Measurements from ENCODE around the gene PTPRD. TPM values are rescaled to one million over a fixed set of nuclear protein-coding genes. Genes with fewer than 3 reads are reported as not detected.

Gene PTPRD
- total RNA-seq, 2 donors from 2014 or later: 97.4 to 101 TPM

GRCh38 chr9:10438955-10439354 lies 173.8 kb downstream of the PTPRD start:
- no peak for TF ChIP-seq CTCF (conservative IDR thresholded peaks at IDR 0.05)
- Histone ChIP-seq H3K4me3 (ENCODE audit: low read length) (no peak overlapping the region), H3K27ac (ENCODE audit: low read depth, low read length) (no peak overlapping the region), H3K27me3 (ENCODE audit: control insufficient read depth, insufficient read depth, low read length, poor library complexity, severe bottlenecking) (no peaks in the 10 kb centered on the region), H3K9me3 (ENCODE audit: control insufficient read depth, low read length) (no peaks in the 10 kb centered on the region), H3K4me1 (ENCODE audit: control insufficient read depth, insufficient read depth, low read length) (no peaks in the 10 kb centered on the region), H3K9ac (ENCODE audit: extremely low read depth, low read length, poor library complexity, severe bottlenecking) (no peak overlapping the region), H3K36me3 (ENCODE audit: control insufficient read depth, insufficient read depth, low read length) (no peaks in the 10 kb centered on the region)
- WGBS, 2 experiments (ENCODE audit: insufficient coverage in 1 of 2, insufficient read length in 1 of 2): 82 to 89% methylated on average over 6 of the region's 7 CpGs
- H3K9me3 Mint-ChIP-seq: no peaks in the 10 kb centered on the region
- no peaks in the 10 kb centered on the region for H3K36me3 Mint-ChIP-seq (ENCODE audit: low read depth)
- no peak overlapping the region for H3K27ac Mint-ChIP-seq
- DNase-seq: no peak
- H3K27me3 Mint-ChIP-seq (ENCODE audit: insufficient read depth): no peaks in the 10 kb centered on the region
- H3K4me1 Mint-ChIP-seq: peaks cover 17% of the 10 kb centered on the region
- H3K4me3 Mint-ChIP-seq: no peak overlapping the region

GRCh38 chr9:10436756-10437155 lies 176.0 kb downstream of the PTPRD start:
- H3K36me3 Mint-ChIP-seq (ENCODE audit: low read depth): no peaks in the 10 kb centered on the region
- 67 to 89% methylated on average over 1 to 4 of the region's 4 CpGs for WGBS, 2 experiments (ENCODE audit: insufficient coverage in 1 of 2, insufficient read length in 1 of 2)
- Histone ChIP-seq H3K9ac (ENCODE audit: extremely low read depth, low read length, poor library complexity, severe bottlenecking) (no peak overlapping the region), H3K4me1 (ENCODE audit: control insufficient read depth, insufficient read depth, low read length) (no peaks in the 10 kb centered on the region), H3K9me3 (ENCODE audit: control insufficient read depth, low read length) (no peaks in the 10 kb centered on the region), H3K36me3 (ENCODE audit: control insufficient read depth, insufficient read depth, low read length) (no peaks in the 10 kb centered on the region), H3K27me3 (ENCODE audit: control insufficient read depth, insufficient read depth, low read length, poor library complexity, severe bottlenecking) (no peaks in the 10 kb centered on the region), H3K4me3 (ENCODE audit: low read length) (no peak overlapping the region), H3K27ac (ENCODE audit: low read depth, low read length) (no peak overlapping the region)
- no peaks in the 10 kb centered on the region for H3K9me3 Mint-ChIP-seq
- H3K4me1 Mint-ChIP-seq: peaks cover 17% of the 10 kb centered on the region
- no peak overlapping the region for H3K27ac Mint-ChIP-seq
- no peak for TF ChIP-seq CTCF (conservative IDR thresholded peaks at IDR 0.05)
- no peaks in the 10 kb centered on the region for H3K27me3 Mint-ChIP-seq (ENCODE audit: insufficient read depth)
- DNase-seq: no peak
- no peak overlapping the region for H3K4me3 Mint-ChIP-seq

GRCh38 chr9:10434412-10434811 lies 178.4 kb downstream of the PTPRD start:
- no peak overlapping the region for H3K4me3 ChIP-seq (ENCODE audit: low read length)
- H3K27me3 ChIP-seq (ENCODE audit: control insufficient read depth, insufficient read depth, low read length, poor library complexity, severe bottlenecking): no peaks in the 10 kb centered on the region
- H3K27ac ChIP-seq (ENCODE audit: low read depth, low read length): no peak overlapping the region
- H3K9ac ChIP-seq (ENCODE audit: extremely low read depth, low read length, poor library complexity, severe bottlenecking): no peak overlapping the region
- Mint-ChIP-seq H3K27ac (no peak overlapping the region), H3K4me3 (no peak overlapping the region), H3K27me3 (ENCODE audit: insufficient read depth) (no peaks in the 10 kb centered on the region), H3K4me1 (peaks cover 13% of the 10 kb centered on the region), H3K9me3 (no peaks in the 10 kb centered on the region), H3K36me3 (ENCODE audit: low read depth) (no peaks in the 10 kb centered on the region)
- TF ChIP-seq CTCF (conservative IDR thresholded peaks at IDR 0.05): no peak
- H3K36me3 ChIP-seq (ENCODE audit: control insufficient read depth, insufficient read depth, low read length): no peaks in the 10 kb centered on the region
- WGBS, 2 experiments (ENCODE audit: insufficient coverage in 1 of 2, insufficient read length in 1 of 2): 92% methylated on average over 1 of the region's 1 CpG; no CpG with 5 or more reads in 1 of the 2 experiments
- DNase-seq: no peak
- H3K9me3 ChIP-seq (ENCODE audit: control insufficient read depth, low read length): no peaks in the 10 kb centered on the region
- no peaks in the 10 kb centered on the region for H3K4me1 ChIP-seq (ENCODE audit: control insufficient read depth, insufficient read depth, low read length)

Measured in endodermal cell (in vitro differentiated cells).